ENCODE measurements around the gene LARP4B.
"Not testable (repeated sequence)": the region's sequence is repeated elsewhere in the genome, so short reads cannot be mapped to it uniquely, and the experiment has no call there.

LARP4B gene

GRCh38 chr10:772227-772637 lies 159.3 kb downstream of the LARP4B start:
- Histone ChIP-seq H3K79me2 (ENCODE audit: low read length) (no peaks in the 10 kb centered on the region), H2AFZ (ENCODE audit: low read depth, low read length) (no peak overlapping the region), H3K9ac (ENCODE audit: low read length) (no peak overlapping the region), H3K9me3 (ENCODE audit: insufficient read depth, low read length) (no peaks in the 10 kb centered on the region), H4K20me1 (ENCODE audit: insufficient read depth, low read length) (no peaks in the 10 kb centered on the region), H3K27ac (ENCODE audit: low read length) (no peak overlapping the region), H3K4me2 (ENCODE audit: low read length) (no peak overlapping the region), H3K36me3 (replicated peaks; ENCODE audit: low read depth, low read length) (no peaks in the 10 kb centered on the region), H3K4me1 (ENCODE audit: low read length) (no peaks in the 10 kb centered on the region), H3K4me3 (ENCODE audit: low read length) (no peak overlapping the region), H3K27me3 (ENCODE audit: low read depth, low read length) (no peaks in the 10 kb centered on the region)
- TF ChIP-seq EZH2phosphoT487 (IDR thresholded peaks at IDR 0.05; ENCODE audit: low read depth) = no peak
- TF ChIP-seq, protein P1, sequence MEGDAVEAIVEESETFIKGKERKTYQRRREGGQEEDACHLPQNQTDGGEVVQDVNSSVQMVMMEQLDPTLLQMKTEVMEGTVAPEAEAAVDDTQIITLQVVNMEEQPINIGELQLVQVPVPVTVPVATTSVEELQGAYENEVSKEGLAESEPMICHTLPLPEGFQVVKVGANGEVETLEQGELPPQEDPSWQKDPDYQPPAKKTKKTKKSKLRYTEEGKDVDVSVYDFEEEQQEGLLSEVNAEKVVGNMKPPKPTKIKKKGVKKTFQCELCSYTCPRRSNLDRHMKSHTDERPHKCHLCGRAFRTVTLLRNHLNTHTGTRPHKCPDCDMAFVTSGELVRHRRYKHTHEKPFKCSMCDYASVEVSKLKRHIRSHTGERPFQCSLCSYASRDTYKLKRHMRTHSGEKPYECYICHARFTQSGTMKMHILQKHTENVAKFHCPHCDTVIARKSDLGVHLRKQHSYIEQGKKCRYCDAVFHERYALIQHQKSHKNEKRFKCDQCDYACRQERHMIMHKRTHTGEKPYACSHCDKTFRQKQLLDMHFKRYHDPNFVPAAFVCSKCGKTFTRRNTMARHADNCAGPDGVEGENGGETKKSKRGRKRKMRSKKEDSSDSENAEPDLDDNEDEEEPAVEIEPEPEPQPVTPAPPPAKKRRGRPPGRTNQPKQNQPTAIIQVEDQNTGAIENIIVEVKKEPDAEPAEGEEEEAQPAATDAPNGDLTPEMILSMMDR (IDR thresholded peaks at IDR 0.05; ENCODE audit: low read depth, low read length) = no peak

DNA sequence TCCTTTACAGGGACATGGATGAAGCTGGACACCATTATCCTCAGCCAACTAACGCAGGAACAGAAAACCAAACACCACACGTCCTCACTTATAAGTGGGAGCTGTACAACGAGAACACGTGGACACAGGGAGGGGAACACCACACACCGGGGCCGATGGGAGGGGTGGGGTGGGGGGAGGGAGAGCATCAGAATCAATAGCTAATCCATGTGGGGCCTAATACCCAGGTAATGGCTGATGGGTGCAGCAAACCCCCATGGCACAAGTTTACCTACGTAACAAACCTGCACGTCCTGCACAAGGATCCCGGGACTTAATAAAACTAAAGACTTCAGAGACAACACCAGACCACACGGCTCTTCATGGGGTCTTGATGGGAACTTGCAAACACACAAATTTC lies 159.9 kb downstream of the LARP4B start:
- Histone ChIP-seq H4K20me1 (ENCODE audit: insufficient read depth, low read length) (no peaks in the 10 kb centered on the region), H3K36me3 (replicated peaks; ENCODE audit: low read depth, low read length) (no peaks in the 10 kb centered on the region), H3K9me3 (ENCODE audit: insufficient read depth, low read length) (no peaks in the 10 kb centered on the region), H3K4me1 (ENCODE audit: low read length) (no peaks in the 10 kb centered on the region), H3K9ac (ENCODE audit: low read length) (no peak overlapping the region), H2AFZ (ENCODE audit: low read depth, low read length) (no peak overlapping the region), H3K27ac (ENCODE audit: low read length) (no peak overlapping the region), H3K4me2 (ENCODE audit: low read length) (no peak overlapping the region), H3K79me2 (ENCODE audit: low read length) (no peaks in the 10 kb centered on the region), H3K4me3 (ENCODE audit: low read length) (no peak overlapping the region), H3K27me3 (ENCODE audit: low read depth, low read length) (no peaks in the 10 kb centered on the region)
- no peak for TF ChIP-seq EZH2phosphoT487 (IDR thresholded peaks at IDR 0.05; ENCODE audit: low read depth)
- TF ChIP-seq, protein P1 (IDR thresholded peaks at IDR 0.05; ENCODE audit: low read depth, low read length) = no peak

DNA sequence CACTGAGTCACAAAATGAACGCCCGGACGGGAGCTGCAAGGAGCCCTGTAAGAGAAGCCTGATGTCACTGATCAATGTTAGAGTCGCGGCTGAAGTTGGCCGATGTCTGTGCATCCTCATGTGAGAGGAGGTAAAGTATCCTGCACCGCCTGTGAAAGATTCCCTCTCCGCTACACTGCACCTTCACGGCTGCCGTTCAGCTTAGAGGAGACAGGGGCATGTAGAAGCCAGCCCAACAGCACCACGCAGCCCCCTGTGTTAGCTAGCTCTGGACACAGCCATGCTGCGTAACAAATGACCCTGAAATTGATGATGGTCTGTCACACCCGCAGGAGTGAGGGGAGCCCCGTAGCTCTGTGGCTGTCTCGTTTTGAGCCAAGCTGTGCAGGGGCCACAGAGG lies 160.5 kb downstream of the LARP4B start:
- H2AFZ ChIP-seq (ENCODE audit: low read depth, low read length) = no peak overlapping the region
- no peak for TF ChIP-seq EZH2phosphoT487 (IDR thresholded peaks at IDR 0.05; ENCODE audit: low read depth)
- TF ChIP-seq, protein P1 (IDR thresholded peaks at IDR 0.05; ENCODE audit: low read depth, low read length) = no peak
- no peaks in the 10 kb centered on the region for H4K20me1 ChIP-seq (ENCODE audit: insufficient read depth, low read length)
- no peaks in the 10 kb centered on the region for H3K4me1 ChIP-seq (ENCODE audit: low read length)
- H3K27me3 ChIP-seq (ENCODE audit: low read depth, low read length) = no peaks in the 10 kb centered on the region
- no peak overlapping the region for H3K4me2 ChIP-seq (ENCODE audit: low read length)
- no peak overlapping the region for H3K4me3 ChIP-seq (ENCODE audit: low read length)
- no peaks in the 10 kb centered on the region for H3K36me3 ChIP-seq (replicated peaks; ENCODE audit: low read depth, low read length)
- H3K79me2 ChIP-seq (ENCODE audit: low read length) = no peaks in the 10 kb centered on the region
- no peaks in the 10 kb centered on the region for H3K9me3 ChIP-seq (ENCODE audit: insufficient read depth, low read length)
- H3K9ac ChIP-seq (ENCODE audit: low read length) = no peak overlapping the region
- no peak overlapping the region for H3K27ac ChIP-seq (ENCODE audit: low read length)

- H3K4me1 ChIP-seq (ENCODE audit: low read length); H3K9ac ChIP-seq (ENCODE audit: low read length); H3K4me2 ChIP-seq (ENCODE audit: low read length); H3K27me3 ChIP-seq (ENCODE audit: low read depth, low read length); H3K79me2 ChIP-seq (ENCODE audit: low read length); H3K9me3 ChIP-seq (ENCODE audit: insufficient read depth, low read length); H3K36me3 ChIP-seq (replicated peaks; ENCODE audit: low read depth, low read length); H3K27ac ChIP-seq (ENCODE audit: low read length); H2AFZ ChIP-seq (ENCODE audit: low read depth, low read length); H3K4me3 ChIP-seq (ENCODE audit: low read length); H4K20me1 ChIP-seq (ENCODE audit: insufficient read depth, low read length): not testable (repeated sequence)
Measured at GRCh38 chr10:770048-770712, 161.3 kb downstream of the LARP4B start.
